K562 (cell line): ENCODE results near the gene CDRT15. TPM values are rescaled to one million over a fixed set of nuclear protein-coding genes. Genes with fewer than 3 reads are reported as not detected.

Experiments
- BCLAF1 ChIP-seq, 2 experiments: fragments of 450-650 bp in 1 of 2; IDR thresholded peaks; 2 replicates each; pipeline ENCODE4 v1.6.1; 2011 to 2017; ENCODE audit warnings: low read depth in 2 of 2, antibody characterized with exemption in 1 of 2, borderline replicate concordance in 1 of 2, low read length in 1 of 2, mild to moderate bottlenecking in 1 of 2, mixed read lengths in 1 of 2; ENCODE audit not compliant: control insufficient read depth in 1 of 2
- ETV1 ChIP-seq: fragments of 450-650 bp; conservative IDR thresholded peaks from 2 replicates; pipeline ENCODE4 v1.6.1; 2016; ENCODE audit warnings: missing genetic modification characterization, control low read depth, low read depth, missing compliant biosample characterization
- ZBTB2 ChIP-seq: fragments of 450-650 bp; IDR thresholded peaks from 2 replicates; pipeline ENCODE4 v1.6.1; 2016; ENCODE audit warnings: antibody characterized with exemption
- ZBTB40 ChIP-seq, 2 experiments: fragments of 450-650 bp in 1 of 2; sonication (generic) in 1 of 2; formaldehyde crosslinking in 1 of 2; IDR thresholded peaks; 2 replicates each; pipeline versions ENCODE4 v1.7.1 to v1.9.0; 2016 to 2022; ENCODE audit warnings: inconsistent platforms in 1 of 2, mild to moderate bottlenecking in 1 of 2, missing genetic modification reagents in 1 of 2
- ZFP36 ChIP-seq: fragments of 150-350 bp; IDR thresholded peaks from 2 replicates; pipeline ENCODE4 v1.6.1; 2018; ENCODE audit warnings: low read length, low read depth; ENCODE audit not compliant: partially characterized antibody
- polyA plus RNA-seq, 8 experiments: library from polyadenylated mRNA; depleted of rRNA in 4 of 8; stranded (reverse) in 5 of 8; unstranded in 3 of 8; fragments of >200 nt; fragmentation: Nextera tagmentation in 2 of 8; fragmentation: Illumina TruSeq in 1 of 8; extraction: Ambion mirVana in 2 of 8; extraction: Trizol in 1 of 8; gene quantifications; 2 replicates each; pipeline versions ENCODE4 v1.2.1 to v1.2.3, GENCODE V29; 2011 to 2014; ENCODE audit warnings: inconsistent platforms in 1 of 8, missing spikeins in 1 of 8
- total RNA-seq, 7 experiments: library from RNA; depleted of rRNA in 6 of 7; stranded (reverse); fragments of >200 nt in 6 of 7; fragmentation: Illumina TruSeq in 2 of 7; extraction: Trizol in 2 of 7; gene quantifications; 2 replicates each; pipeline versions ENCODE4 v1.2.1 to v1.2.3, GENCODE V29; 2011 to 2021; ENCODE audit warnings: low replicate concordance in 1 of 7
- TF ChIP-seq, protein P1 (sequence below), 2 experiments: IDR thresholded peaks; 2 replicates each; pipeline ENCODE4 v1.6.1; 2012; ENCODE audit warnings: improper control_type of control experiment in 2 of 2, low read depth in 2 of 2, low read length in 2 of 2, borderline replicate concordance in 1 of 2

The CDRT15 gene
- total and polyA plus RNA-seq, 9 of the 15 experiments (the other 6 are each of a cell fraction or from before 2014, with no cell fraction given), result not detected

DNA sequence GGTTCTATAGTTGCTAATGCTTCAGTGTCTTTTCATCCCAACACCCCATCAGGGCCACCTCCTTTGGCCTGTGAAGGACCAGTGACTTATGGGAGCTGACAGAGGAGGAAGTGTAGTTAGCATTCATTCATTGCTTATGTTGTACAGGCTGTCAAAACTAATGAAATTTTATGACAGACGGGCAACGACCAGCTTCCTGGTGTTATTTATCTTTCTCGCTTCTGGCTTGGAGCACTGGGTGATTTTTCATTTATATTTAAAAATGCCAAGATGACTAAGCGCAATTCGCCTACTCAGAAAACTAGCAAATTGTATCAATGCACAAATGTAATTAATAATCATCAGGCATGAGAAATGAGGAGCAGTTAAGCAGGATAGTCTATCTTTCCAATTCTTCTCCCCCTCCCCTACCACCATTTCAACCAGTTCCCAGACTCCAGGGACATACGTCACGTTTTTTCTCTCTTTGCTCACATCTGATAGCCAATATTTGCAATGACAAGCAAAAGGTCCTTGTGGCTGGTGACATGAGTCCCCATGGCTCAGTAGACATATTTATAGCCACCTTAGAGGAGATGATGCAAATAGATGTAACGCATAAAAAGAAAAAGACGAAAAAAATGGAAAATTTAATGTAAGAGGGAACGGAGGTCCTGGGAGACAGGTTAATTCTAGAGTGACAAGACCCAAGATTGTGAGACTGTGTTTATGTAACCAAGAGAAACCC is 11.2 kb downstream of the CDRT15 start (continued):
- TF ChIP-seq BCLAF1 (IDR thresholded peaks at IDR 0.05; ENCODE audit: borderline replicate concordance in 1 of 2, control insufficient read depth in 1 of 2, low read depth in 2 of 2, low read length in 1 of 2) (no peak), ETV1 (tag) (0 out of 2 replicates have a peak, but pooled peaks have one; percentile 23), ZBTB2 (no peak), ZBTB40 (IDR thresholded peaks at IDR 0.05) (no peak), ZBTB40 (CRISPR knock-in tag; IDR thresholded peaks at IDR 0.05) (no peak), ZFP36 (no peak)
- TF ChIP-seq, protein P1, sequence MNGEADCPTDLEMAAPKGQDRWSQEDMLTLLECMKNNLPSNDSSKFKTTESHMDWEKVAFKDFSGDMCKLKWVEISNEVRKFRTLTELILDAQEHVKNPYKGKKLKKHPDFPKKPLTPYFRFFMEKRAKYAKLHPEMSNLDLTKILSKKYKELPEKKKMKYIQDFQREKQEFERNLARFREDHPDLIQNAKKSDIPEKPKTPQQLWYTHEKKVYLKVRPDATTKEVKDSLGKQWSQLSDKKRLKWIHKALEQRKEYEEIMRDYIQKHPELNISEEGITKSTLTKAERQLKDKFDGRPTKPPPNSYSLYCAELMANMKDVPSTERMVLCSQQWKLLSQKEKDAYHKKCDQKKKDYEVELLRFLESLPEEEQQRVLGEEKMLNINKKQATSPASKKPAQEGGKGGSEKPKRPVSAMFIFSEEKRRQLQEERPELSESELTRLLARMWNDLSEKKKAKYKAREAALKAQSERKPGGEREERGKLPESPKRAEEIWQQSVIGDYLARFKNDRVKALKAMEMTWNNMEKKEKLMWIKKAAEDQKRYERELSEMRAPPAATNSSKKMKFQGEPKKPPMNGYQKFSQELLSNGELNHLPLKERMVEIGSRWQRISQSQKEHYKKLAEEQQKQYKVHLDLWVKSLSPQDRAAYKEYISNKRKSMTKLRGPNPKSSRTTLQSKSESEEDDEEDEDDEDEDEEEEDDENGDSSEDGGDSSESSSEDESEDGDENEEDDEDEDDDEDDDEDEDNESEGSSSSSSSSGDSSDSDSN (IDR thresholded peaks at IDR 0.05; ENCODE audit: borderline replicate concordance in 1 of 2, low read depth in 2 of 2, low read length in 2 of 2), result no peak
